ENCODE measurements around the gene ASAH2.

GRCh38 chr10:50294582-50294981 is 43.3 kb upstream of the ASAH2 start:
- TF ChIP-seq EZH2 (IDR thresholded peaks at IDR 0.05; ENCODE audit: borderline replicate concordance, low read length): no peak
- TF ChIP-seq, protein P1, sequence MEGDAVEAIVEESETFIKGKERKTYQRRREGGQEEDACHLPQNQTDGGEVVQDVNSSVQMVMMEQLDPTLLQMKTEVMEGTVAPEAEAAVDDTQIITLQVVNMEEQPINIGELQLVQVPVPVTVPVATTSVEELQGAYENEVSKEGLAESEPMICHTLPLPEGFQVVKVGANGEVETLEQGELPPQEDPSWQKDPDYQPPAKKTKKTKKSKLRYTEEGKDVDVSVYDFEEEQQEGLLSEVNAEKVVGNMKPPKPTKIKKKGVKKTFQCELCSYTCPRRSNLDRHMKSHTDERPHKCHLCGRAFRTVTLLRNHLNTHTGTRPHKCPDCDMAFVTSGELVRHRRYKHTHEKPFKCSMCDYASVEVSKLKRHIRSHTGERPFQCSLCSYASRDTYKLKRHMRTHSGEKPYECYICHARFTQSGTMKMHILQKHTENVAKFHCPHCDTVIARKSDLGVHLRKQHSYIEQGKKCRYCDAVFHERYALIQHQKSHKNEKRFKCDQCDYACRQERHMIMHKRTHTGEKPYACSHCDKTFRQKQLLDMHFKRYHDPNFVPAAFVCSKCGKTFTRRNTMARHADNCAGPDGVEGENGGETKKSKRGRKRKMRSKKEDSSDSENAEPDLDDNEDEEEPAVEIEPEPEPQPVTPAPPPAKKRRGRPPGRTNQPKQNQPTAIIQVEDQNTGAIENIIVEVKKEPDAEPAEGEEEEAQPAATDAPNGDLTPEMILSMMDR (conservative IDR thresholded peaks at IDR 0.05 in 1 of 2, IDR thresholded peaks at IDR 0.05 in 1 of 2; ENCODE audit: extremely low read depth in 1 of 2, insufficient read depth in 1 of 2, low read depth in 1 of 2, low read length in 2 of 2): no peak

All from mammary epithelial cell (primary cell).